Measurements from ENCODE around the gene DDX39B.

DNA sequence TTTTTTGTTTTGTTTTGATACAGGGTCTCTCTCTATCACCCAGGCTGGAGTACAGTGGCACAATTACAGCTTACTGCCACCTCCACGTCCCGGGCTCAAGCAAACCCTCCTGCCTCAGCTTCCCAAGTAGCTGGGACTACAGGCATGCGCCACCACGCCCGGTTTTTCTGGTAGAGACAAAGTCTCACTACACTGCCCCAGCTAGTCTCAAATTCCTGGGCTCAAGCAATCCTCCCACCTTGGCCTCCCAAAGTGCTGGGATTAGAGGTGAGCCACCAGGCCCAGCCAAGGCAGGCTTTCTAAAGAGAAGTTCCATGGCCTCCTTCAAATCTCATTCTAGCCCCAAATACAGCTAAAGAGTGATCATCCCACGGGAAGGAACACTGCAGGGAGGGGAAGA lies 7.8 kb downstream of the DDX39B start:
- TF ChIP-seq, protein P1, sequence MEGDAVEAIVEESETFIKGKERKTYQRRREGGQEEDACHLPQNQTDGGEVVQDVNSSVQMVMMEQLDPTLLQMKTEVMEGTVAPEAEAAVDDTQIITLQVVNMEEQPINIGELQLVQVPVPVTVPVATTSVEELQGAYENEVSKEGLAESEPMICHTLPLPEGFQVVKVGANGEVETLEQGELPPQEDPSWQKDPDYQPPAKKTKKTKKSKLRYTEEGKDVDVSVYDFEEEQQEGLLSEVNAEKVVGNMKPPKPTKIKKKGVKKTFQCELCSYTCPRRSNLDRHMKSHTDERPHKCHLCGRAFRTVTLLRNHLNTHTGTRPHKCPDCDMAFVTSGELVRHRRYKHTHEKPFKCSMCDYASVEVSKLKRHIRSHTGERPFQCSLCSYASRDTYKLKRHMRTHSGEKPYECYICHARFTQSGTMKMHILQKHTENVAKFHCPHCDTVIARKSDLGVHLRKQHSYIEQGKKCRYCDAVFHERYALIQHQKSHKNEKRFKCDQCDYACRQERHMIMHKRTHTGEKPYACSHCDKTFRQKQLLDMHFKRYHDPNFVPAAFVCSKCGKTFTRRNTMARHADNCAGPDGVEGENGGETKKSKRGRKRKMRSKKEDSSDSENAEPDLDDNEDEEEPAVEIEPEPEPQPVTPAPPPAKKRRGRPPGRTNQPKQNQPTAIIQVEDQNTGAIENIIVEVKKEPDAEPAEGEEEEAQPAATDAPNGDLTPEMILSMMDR (IDR thresholded peaks at IDR 0.05; ENCODE audit: low read depth, low read length, poor library complexity, severe bottlenecking) = no peak
- no peak for TF ChIP-seq EZH2phosphoT487 (IDR thresholded peaks at IDR 0.05; ENCODE audit: borderline replicate concordance, low read length)

All from DOHH2 (cell line).